ENCODE data around the gene COL25A1. TPM values are rescaled to one million over a fixed set of nuclear protein-coding genes. Genes with fewer than 3 reads are reported as not detected.
"Not testable (repeated sequence)": the region's sequence is repeated elsewhere in the genome, so short reads cannot be mapped to it uniquely, and the experiment has no call there.

COL25A1 gene
- polyA plus RNA-seq, 3 donors from 2014 or later = not detected

DNA sequence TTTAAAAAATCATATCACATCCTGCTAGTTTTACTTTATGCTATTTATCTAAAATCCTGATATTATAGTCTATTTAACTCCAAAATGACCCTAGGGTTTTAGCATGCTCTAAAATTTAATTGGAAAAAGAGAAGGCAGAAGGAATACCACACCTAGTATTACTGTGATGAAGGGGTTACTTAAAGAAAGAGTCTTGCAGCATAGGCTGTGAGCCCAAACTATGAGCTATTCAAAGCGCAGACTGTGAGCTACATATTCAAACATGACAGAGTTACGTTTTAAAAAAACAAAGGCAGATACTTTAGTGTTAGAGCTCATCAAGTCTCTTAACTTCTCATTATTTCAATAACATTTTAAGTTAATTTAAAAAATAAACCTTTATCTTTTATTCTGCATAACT lies 291.9 kb downstream of the COL25A1 start:
- no peaks in the 10 kb centered on the region for H3K4me1 Mint-ChIP-seq
- no peak for DNase-seq

DNA sequence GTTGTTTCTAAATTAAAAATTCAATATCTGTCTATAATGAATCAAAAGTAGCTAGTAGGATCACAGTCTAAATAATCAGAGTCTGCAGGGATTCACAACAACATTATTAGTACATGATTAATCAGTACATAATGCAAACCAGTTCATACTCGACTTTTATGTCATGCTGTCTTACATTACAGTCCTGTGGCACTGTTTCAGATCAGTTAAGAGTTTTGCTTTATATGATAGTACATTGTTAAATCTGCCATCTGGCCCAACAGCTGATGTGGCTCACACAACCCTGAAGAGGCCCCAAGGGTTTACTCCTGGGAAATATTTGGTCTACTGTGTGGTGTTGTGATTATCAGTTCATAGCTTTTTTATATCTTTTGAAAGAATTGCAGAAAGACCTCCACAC lies 292.5 kb downstream of the COL25A1 start:
- H3K4me1 Mint-ChIP-seq = no peaks in the 10 kb centered on the region
- no peak overlapping the region for H3K27ac Mint-ChIP-seq
- no peak for DNase-seq
- no peaks in the 10 kb centered on the region for H3K27me3 Mint-ChIP-seq (ENCODE audit: low read depth in 3 of 3)
- H3K4me3 Mint-ChIP-seq = no peak overlapping the region
- H3K36me3 Mint-ChIP-seq = no peaks in the 10 kb centered on the region
- peaks cover 0 to 6% (median 0%) of the 10 kb centered on the region in 6 donors for H3K9me3 Mint-ChIP-seq

More for the DNA sequence above, 291.9 kb downstream of the COL25A1 start:
- Mint-ChIP-seq H3K9me3 (peaks cover 0 to 3% (median 0%) of the 10 kb centered on the region in 6 donors), H3K27me3 (ENCODE audit: low read depth in 3 of 3) (no peaks in the 10 kb centered on the region), H3K36me3 (no peaks in the 10 kb centered on the region), H3K4me3 (no peak overlapping the region), H3K27ac (no peak overlapping the region)

DNA sequence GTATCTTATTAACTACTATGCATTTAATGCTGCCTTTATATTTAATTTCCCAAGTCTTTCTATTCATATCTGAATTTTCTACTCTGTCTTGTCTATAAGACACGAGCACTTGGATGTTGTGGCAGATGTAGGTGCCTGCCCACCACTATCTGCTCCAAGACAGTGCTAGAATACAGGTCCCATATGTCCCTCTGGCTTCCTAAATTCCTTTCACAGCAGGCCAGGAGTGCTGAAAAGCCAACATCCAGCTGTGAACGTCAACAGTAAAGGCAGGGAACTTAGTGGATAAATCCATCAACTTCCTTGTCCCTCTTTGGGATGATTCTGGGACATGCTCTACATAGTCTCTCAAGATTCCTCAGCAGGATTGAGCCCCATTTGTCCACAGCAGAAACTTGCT lies 294.5 kb downstream of the COL25A1 start:
- Mint-ChIP-seq H3K36me3 (no peaks in the 10 kb centered on the region), H3K27ac (no peak overlapping the region), H3K4me3 (no peak overlapping the region), H3K27me3 (ENCODE audit: low read depth in 3 of 3) (no peaks in the 10 kb centered on the region), H3K4me1 (no peaks in the 10 kb centered on the region), H3K9me3 (peaks cover 0 to 6% (median 0%) of the 10 kb centered on the region in 6 donors)
- no peak for DNase-seq

DNA sequence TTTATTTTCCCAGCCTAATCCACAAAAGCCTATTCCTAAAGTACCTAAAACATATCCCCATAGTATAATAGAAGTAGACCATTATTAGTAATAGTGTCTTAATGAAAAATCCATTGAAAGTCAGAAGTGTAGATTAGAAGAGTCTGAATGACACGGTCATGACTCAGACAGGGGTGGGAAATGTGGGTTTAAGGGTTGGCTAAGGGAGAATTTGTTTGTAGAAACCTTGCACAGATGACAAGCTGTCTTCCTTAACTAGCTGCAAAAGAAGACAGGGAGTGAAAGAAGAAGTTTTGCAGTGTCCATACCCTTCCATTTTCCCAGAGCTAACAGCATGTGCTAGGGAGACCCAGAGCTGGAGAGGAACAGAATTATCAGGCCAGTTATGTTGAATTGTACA lies 296.9 kb downstream of the COL25A1 start:
- no peak for DNase-seq
- H3K4me1 Mint-ChIP-seq = no peaks in the 10 kb centered on the region
- H3K4me3 Mint-ChIP-seq = no peak overlapping the region
- peaks cover 0 to 1% (median 0%) of the 10 kb centered on the region in 3 donors for H3K27me3 Mint-ChIP-seq (ENCODE audit: low read depth in 3 of 3)
- no peak overlapping the region for H3K27ac Mint-ChIP-seq
- H3K9me3 Mint-ChIP-seq = peaks cover 0 to 6% (median 0%) of the 10 kb centered on the region in 6 donors
- no peaks in the 10 kb centered on the region for H3K36me3 Mint-ChIP-seq

DNA sequence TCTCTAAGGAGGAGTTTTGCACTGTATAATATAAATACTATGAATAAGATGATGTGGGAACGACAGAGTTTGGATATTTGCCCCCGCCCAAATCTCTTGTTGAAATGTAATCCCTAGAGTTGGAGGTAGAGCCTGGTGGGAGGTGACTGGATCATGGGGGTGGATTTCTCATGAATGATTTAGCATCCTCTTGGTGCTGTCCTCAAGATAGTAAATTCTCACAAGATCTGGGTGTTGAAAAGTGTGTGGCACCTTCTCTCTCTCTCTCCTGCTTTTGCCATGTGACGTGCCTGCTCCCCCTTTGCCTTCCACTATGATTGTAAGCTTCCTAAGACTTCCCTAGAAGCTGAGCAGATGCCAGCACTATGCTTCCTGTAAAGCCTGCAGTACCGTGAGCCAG lies 298.0 kb downstream of the COL25A1 start:
- DNase-seq = no peak
- H3K9me3 Mint-ChIP-seq = peaks cover 0 to 6% (median 0%) of the 10 kb centered on the region in 6 donors
- no peak overlapping the region for H3K27ac Mint-ChIP-seq
- H3K36me3 Mint-ChIP-seq = no peaks in the 10 kb centered on the region
- H3K4me3 Mint-ChIP-seq = no peak overlapping the region
- H3K4me1 Mint-ChIP-seq = no peaks in the 10 kb centered on the region
- peaks cover 0 to 2% (median 1%) of the 10 kb centered on the region in 3 donors for H3K27me3 Mint-ChIP-seq (ENCODE audit: low read depth in 3 of 3)

DNA sequence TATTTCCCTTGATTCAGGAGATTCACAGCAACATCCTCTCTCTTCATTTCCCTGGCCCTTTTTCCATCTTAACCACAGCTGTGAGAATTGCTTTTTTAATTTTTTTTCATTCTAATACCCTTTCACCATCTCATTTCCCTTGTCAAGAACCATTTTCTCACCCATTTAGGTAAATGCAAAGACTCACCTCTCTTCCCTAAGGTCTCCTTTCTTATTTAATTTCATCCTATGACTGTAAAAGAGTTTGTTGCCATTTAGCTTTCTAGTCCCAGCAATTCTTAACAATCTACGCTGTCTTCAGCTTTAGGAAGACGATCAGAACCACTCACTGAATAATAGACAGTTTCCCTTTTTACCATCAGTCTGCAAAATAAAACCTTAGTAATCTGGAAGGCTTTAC lies 298.5 kb downstream of the COL25A1 start:
- H3K4me1 Mint-ChIP-seq = no peaks in the 10 kb centered on the region
- no peak overlapping the region for H3K27ac Mint-ChIP-seq
- no peaks in the 10 kb centered on the region for H3K36me3 Mint-ChIP-seq
- H3K9me3 Mint-ChIP-seq = peaks cover 0 to 6% (median 1%) of the 10 kb centered on the region in 6 donors
- H3K4me3 Mint-ChIP-seq = no peak overlapping the region
- H3K27me3 Mint-ChIP-seq (ENCODE audit: low read depth in 3 of 3) = peaks cover 0 to 2% (median 1%) of the 10 kb centered on the region in 3 donors
- DNase-seq = no peak

DNA sequence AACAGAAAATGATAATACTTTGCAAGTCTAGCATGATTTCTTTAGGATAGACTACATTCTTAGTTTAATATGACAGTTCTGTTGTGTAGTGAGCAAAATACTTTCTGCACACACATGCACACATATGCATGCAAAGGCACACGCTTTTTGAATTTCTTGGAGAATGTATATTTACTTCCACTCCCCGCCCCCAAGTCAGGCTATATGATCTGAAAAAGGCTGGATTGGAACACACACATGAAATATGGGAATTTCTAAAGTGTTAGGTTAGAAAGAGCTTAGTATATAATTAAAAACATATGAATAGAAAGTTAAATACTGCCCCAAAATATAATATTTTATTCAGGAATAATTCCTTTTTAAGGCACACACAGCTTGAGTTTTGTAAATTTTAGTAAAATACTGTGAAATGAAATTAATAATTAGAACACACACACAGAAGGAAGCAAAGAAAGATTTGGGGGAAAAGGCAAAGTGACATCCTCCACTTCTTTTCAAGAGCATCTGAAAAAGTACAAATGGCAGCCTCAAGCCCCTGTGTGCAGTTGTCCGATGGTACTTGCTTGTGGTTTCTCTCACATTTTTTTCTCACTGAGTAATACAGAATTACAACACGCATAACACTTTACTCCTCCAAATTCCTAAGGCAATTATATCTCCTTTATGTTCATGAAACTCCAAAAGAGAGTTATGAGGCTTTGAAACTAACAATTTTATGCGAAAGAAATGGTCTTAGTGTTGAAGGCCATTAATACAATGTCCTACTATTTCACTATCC lies 310.7 kb downstream of the COL25A1 start:
- Mint-ChIP-seq H3K9me3 (peaks cover 0 to 8% (median 2%) of the 10 kb centered on the region in 6 donors), H3K4me1 (no peaks in the 10 kb centered on the region), H3K4me3 (no peak overlapping the region), H3K27me3 (ENCODE audit: low read depth in 3 of 3) (no peaks in the 10 kb centered on the region), H3K36me3 (no peaks in the 10 kb centered on the region), H3K27ac (no peak overlapping the region)
- no peak for DNase-seq

DNA sequence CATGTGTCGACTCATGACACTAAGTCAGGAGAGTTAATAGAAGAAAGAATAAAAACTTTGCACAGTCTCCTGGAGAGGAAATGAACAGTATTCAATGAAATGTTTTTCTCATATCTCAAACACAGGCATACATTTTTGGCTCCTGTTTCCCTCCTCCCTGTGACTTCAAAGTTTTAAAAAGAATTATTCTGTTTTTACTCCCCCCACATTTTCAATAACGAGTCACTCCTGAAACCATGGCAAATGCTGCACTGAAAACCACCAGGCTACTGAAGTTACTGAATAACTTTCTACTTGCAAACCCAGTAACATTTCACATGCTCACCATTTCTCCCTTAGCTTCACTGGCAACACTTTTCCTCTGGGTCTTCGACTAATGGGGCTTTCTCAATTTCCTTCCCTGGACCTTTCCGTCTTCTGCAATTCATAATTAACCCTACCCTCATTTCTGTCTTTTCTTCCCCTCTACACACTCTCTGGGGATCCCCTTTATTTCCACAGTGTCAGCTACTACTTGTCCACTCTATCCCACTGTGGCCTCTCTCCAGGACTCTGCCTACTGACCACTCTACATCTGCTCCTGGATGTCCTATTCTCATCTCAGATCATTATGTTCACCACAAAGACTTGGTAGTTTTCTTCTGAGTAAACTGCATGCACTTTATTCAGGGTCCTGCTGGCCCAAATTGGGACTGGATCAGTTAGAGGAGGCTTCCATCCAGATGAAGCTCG lies 313.8 kb downstream of the COL25A1 start:
- Mint-ChIP-seq H3K36me3 (no peaks in the 10 kb centered on the region), H3K27ac (no peak overlapping the region), H3K4me3 (no peak overlapping the region), H3K27me3 (ENCODE audit: low read depth in 3 of 3) (no peaks in the 10 kb centered on the region), H3K9me3 (peaks cover 0 to 3% (median 0%) of the 10 kb centered on the region in 6 donors), H3K4me1 (no peaks in the 10 kb centered on the region)
- no peak for DNase-seq

DNA sequence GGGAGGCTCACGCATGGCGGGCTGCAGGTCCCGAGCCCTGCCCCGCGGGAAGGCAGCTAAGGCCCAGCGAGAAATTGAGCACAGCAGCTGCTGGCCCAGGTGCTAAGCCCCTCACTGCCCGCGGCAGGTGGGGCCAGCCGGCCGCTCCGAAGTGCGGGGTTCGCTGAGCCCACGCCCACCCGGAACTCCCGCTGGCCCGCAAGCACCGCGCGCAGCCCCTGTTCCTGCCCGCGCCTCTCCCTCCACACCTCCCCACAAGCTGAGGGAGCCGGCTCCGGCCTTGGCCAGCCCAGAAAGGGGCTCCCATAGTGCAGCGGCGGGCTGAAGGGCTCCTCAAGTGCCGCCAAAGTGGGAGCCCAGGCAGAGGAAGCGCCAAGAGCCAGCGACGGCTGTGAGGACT lies 318.0 kb downstream of the COL25A1 start:
- H3K27ac Mint-ChIP-seq; H3K4me3 Mint-ChIP-seq; H3K27me3 Mint-ChIP-seq (ENCODE audit: low read depth in 3 of 3); DNase-seq; H3K4me1 Mint-ChIP-seq; H3K9me3 Mint-ChIP-seq; H3K36me3 Mint-ChIP-seq: not testable (repeated sequence)

DNA sequence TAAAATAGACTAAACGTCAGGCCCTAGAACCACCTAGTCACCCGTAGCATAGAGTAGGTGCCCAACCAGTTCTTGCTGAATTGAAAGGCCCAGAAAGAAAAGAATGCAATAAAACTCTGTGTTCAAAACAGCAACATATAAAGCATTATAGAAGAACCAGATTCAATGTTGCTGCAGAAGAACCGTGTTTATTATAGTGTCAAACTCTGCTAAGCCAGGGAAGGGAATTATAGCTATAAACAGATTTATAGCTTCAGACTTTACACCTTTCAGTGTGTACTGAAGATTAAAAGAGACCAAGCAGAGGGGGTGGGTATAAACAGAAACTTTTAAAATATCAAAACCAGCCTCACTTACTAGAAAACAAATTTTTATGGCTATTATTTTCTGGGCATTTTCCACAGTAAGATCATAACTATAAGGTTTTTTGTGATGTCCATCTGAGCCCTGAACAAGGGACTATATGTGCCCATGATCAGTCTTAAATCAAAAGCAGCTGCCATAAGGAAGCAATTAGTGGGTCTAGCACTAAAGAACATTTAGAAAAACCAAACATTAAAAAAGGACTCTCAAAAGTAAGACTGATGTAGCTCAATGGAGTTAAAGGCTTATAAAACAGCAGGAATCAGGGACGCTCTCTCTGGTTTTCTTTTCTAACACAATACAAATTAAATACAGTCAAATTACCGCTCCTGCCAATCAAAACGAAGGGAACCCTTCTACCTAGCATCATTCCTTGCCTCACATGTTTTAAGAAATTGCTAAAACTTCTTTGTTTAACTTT lies 319.9 kb downstream of the COL25A1 start:
- Mint-ChIP-seq H3K4me1 (no peaks in the 10 kb centered on the region), H3K9me3 (peaks cover 0 to 6% (median 0%) of the 10 kb centered on the region in 6 donors), H3K36me3 (no peaks in the 10 kb centered on the region), H3K27ac (no peak overlapping the region), H3K4me3 (no peak overlapping the region), H3K27me3 (ENCODE audit: low read depth in 3 of 3) (peaks cover 0 to 2% (median 0%) of the 10 kb centered on the region in 3 donors)
- no peak for DNase-seq

DNA sequence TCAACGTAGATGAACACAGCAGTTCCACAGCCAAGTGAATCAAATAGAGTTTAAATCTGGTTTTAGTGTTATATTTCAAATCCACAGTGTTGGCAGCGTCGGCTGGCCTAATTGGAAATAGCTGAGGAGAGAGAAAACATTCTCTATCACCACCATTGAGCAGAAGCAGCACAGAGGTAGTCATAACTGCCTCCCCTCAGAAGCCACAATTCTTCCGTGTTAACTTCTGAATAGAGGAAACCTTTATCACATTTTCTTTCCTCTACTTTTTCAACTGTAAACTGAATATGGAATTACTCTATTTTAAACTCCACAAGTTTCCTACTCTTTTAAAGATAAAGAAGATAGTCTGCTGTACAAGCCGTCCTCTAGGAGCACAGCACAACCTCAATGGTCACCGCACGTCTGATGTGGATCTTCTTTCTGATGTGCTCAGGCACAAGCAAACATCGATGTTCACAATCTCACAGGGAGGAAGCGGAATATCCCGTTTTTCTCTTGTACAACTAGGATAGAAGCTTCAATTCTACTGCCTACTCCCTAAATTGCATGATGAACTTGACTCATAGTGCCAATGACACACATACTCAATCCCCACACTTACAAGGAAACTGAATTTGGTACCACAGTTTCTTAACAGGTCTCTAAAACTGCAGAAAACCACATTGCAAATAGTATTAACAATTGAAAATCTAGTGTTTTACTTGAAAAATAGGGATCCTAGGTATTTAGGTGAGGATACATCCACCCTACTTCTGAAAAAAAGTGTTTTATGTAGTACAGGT lies 321.8 kb downstream of the COL25A1 start:
- peaks cover 0 to 6% (median 0%) of the 10 kb centered on the region in 6 donors for H3K9me3 Mint-ChIP-seq
- H3K27me3 Mint-ChIP-seq (ENCODE audit: low read depth in 3 of 3) = peaks cover 0 to 2% (median 0%) of the 10 kb centered on the region in 3 donors
- H3K4me3 Mint-ChIP-seq = no peak overlapping the region
- no peak for DNase-seq
- no peak overlapping the region for H3K27ac Mint-ChIP-seq
- no peaks in the 10 kb centered on the region for H3K36me3 Mint-ChIP-seq
- H3K4me1 Mint-ChIP-seq = no peaks in the 10 kb centered on the region

DNA sequence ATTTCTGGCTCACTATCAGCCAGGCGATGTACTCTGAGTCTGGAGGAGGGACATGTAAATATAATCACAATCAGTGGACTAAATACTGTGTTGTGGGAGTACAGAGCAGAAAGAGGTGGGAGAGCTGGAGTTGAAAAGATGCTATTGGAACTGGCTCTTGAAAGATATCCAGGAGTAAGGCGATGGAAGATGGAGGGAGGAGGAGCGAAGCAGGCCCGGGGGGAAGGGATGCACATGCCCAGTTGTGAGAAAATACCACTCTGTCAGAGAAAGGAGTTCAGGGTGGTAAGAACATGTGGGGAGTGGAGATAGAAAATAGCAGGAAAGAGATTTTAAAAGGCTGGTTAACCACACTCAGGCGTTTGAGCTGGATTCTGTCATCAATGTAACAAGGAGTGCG lies 322.7 kb downstream of the COL25A1 start:
- no peak for DNase-seq
- no peak overlapping the region for H3K4me3 Mint-ChIP-seq
- H3K27me3 Mint-ChIP-seq (ENCODE audit: low read depth in 3 of 3) = peaks cover 0 to 2% (median 0%) of the 10 kb centered on the region in 3 donors
- no peak overlapping the region for H3K27ac Mint-ChIP-seq
- H3K36me3 Mint-ChIP-seq = no peaks in the 10 kb centered on the region
- H3K9me3 Mint-ChIP-seq = peaks cover 0 to 6% (median 0%) of the 10 kb centered on the region in 6 donors
- no peaks in the 10 kb centered on the region for H3K4me1 Mint-ChIP-seq

DNA sequence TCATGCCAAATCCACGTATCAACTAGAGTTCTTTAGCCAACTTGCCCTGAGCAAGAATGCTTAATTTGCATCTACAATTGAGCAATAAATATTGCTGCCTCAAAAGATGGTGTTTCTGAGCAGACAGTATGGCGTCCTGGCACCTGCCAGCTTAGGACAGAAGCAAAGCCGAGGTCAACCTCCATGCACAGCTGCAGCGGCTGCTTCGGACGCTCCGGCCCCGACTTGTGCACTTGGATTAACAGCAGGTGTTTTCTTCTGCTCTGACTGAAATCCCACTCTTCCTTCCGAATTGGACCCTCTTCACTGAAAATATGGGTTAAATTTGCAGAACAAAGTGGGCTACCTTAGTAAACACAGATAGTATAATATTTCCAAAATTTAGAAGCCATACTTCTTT lies 324.4 kb downstream of the COL25A1 start:
- no peak for DNase-seq
- H3K9me3 Mint-ChIP-seq = peaks cover 0 to 6% (median 0%) of the 10 kb centered on the region in 6 donors
- H3K36me3 Mint-ChIP-seq = no peaks in the 10 kb centered on the region
- no peaks in the 10 kb centered on the region for H3K4me1 Mint-ChIP-seq
- peaks cover 0 to 2% (median 0%) of the 10 kb centered on the region in 3 donors for H3K27me3 Mint-ChIP-seq (ENCODE audit: low read depth in 3 of 3)
- no peak overlapping the region for H3K27ac Mint-ChIP-seq
- H3K4me3 Mint-ChIP-seq = no peak overlapping the region
